NCI-H2107 (cell line): ENCODE results near the gene ADGRG1.
"Not testable (repeated sequence)": the region's sequence is repeated elsewhere in the genome, so short reads cannot be mapped to it uniquely, and the experiment has no call there.

ENCODE experiments used
- DNase-seq: peaks from one replicate; lab custom pipeline; 2025; lab: John Stamatoyannopoulos, UW

Gene ADGRG1

GRCh38 chr16:57699899-57700298 is 71.5 kb downstream of the ADGRG1 start:
- DNase-seq, result no peak

GRCh38 chr16:57700781-57701551 is 72.5 kb downstream of the ADGRG1 start:
- no peak for DNase-seq

- DNase-seq, result no peak
Observed at GRCh38 chr16:57701759-57702371, 73.4 kb downstream of the ADGRG1 start.

GRCh38 chr16:57703416-57704010 is 75.1 kb downstream of the ADGRG1 start:
- no peak for DNase-seq

- no peak for DNase-seq
Observed at GRCh38 chr16:57704011-57704904, 75.8 kb downstream of the ADGRG1 start.

GRCh38 chr16:57704905-57705852 is 76.7 kb downstream of the ADGRG1 start:
- no peak for DNase-seq

GRCh38 chr16:57706717-57707116 is 78.3 kb downstream of the ADGRG1 start:
- DNase-seq, result no peak

GRCh38 chr16:57707331-57707730 is 78.9 kb downstream of the ADGRG1 start:
- DNase-seq, result no peak

- no peak for DNase-seq
Observed at GRCh38 chr16:57708168-57708567, 79.7 kb downstream of the ADGRG1 start.

- no peak for DNase-seq
Observed at GRCh38 chr16:57709663-57710062, 81.2 kb downstream of the ADGRG1 start.

GRCh38 chr16:57711346-57711745 is 82.9 kb downstream of the ADGRG1 start:
- DNase-seq, result no peak

- no peak for DNase-seq
Observed at GRCh38 chr16:57711993-57712392, 83.6 kb downstream of the ADGRG1 start.

- DNase-seq, result not testable (repeated sequence)
Observed at GRCh38 chr16:57712569-57712968, 84.1 kb downstream of the ADGRG1 start.

- no peak for DNase-seq
Observed at GRCh38 chr16:57713596-57713995, 85.2 kb downstream of the ADGRG1 start.

- no peak for DNase-seq
Observed at GRCh38 chr16:57714047-57714446, 85.6 kb downstream of the ADGRG1 start.
